GM23338 (cell line): ENCODE data around the gene ECSCR. TPM values are rescaled to one million over a fixed set of nuclear protein-coding genes. Genes with fewer than 3 reads are reported as not detected.

Experiments used
- ATAC-seq: fragments of 200-7000 bp; cut with Tn5 transposase; 3 replicates; pipeline ENCODE4 v1.9.1; 2020
- DNase-seq: peaks from one replicate; pipeline ENCODE4 v3.0.0-alpha.2; 2015; ENCODE audit warnings: low spot score
- H2AFZ ChIP-seq: fragments of 200-600 bp; sonication (generic); 2 replicates; pipeline ENCODE4 v1.8.0; 2016; ENCODE audit warnings: antibody characterized with exemption, mild to moderate bottlenecking, moderate library complexity
- H3F3A ChIP-seq: fragments of 200-600 bp; sonication (generic); replicated peaks from 2 replicates; pipeline ENCODE4 v1.8.0; 2017; ENCODE audit warnings: antibody characterized with exemption, mixed run types, low read depth
- H3K27ac ChIP-seq: fragments of 200-600 bp; sonication (generic); 2 replicates; pipeline ENCODE4 v1.6.1; 2016; ENCODE audit warnings: low read depth
- H3K27me3 ChIP-seq: fragments of 200-600 bp; sonication (generic); 2 replicates; pipeline ENCODE4 v1.8.0; 2016; ENCODE audit warnings: mild to moderate bottlenecking, mixed run types, moderate library complexity; ENCODE audit not compliant: insufficient read depth
- H3K36me3 ChIP-seq: fragments of 200-600 bp; sonication (generic); 2 replicates; pipeline ENCODE4 v1.8.0; 2016; ENCODE audit warnings: mild to moderate bottlenecking; ENCODE audit not compliant: insufficient read depth
- H3K4me1 ChIP-seq: fragments of 200-600 bp; sonication (generic); 2 replicates; pipeline ENCODE4 v1.8.0; 2016; ENCODE audit warnings: mild to moderate bottlenecking, moderate library complexity; ENCODE audit not compliant: insufficient read depth
- H3K4me2 ChIP-seq: fragments of 200-600 bp; sonication (generic); 2 replicates; pipeline ENCODE4 v1.7.1; 2017; ENCODE audit warnings: mixed run types
- H3K4me3 ChIP-seq: fragments of 200-600 bp; sonication (generic); 2 replicates; pipeline ENCODE4 v1.6.1; 2016; ENCODE audit warnings: mixed run types
- H3K79me2 ChIP-seq: fragments of 200-600 bp; sonication (generic); replicated peaks from 2 replicates; pipeline ENCODE4 v1.8.0; 2017; ENCODE audit warnings: mild to moderate bottlenecking; ENCODE audit not compliant: insufficient read depth
- H3K9me2 ChIP-seq: fragments of 200-600 bp; sonication (generic); 2 replicates; pipeline ENCODE4 v1.8.0; 2017; ENCODE audit not compliant: insufficient read depth
- H4K20me1 ChIP-seq: fragments of 200-600 bp; sonication (generic); replicated peaks from 2 replicates; pipeline ENCODE4 v1.8.0; 2017; ENCODE audit warnings: mild to moderate bottlenecking; ENCODE audit not compliant: insufficient read depth
- H3K27ac Mint-ChIP-seq: 2 replicates; pipeline ENCODE4 v1.8.0; 2020; ENCODE audit warnings: inconsistent platforms, mild to moderate bottlenecking, moderate library complexity, mixed read lengths
- H3K27me3 Mint-ChIP-seq: 3 replicates; pipeline ENCODE4 v1.8.0; 2022; ENCODE audit warnings: low read depth, mild to moderate bottlenecking, moderate library complexity, mixed read lengths, inconsistent platforms; ENCODE audit not compliant: insufficient read depth, poor library complexity
- H3K36me3 Mint-ChIP-seq: 3 replicates; pipeline ENCODE4 v1.8.0; 2021; ENCODE audit warnings: low read depth, mild to moderate bottlenecking, inconsistent platforms, moderate library complexity, mixed read lengths
- H3K4me1 Mint-ChIP-seq: 3 replicates; pipeline ENCODE4 v1.8.0; 2020; ENCODE audit warnings: mild to moderate bottlenecking, inconsistent platforms, mixed read lengths
- H3K4me3 Mint-ChIP-seq: 3 replicates; pipeline ENCODE4 v1.8.0; 2021; ENCODE audit warnings: moderate library complexity, mild to moderate bottlenecking, inconsistent platforms, mixed read lengths
- H3K9me3 Mint-ChIP-seq: 3 replicates; pipeline ENCODE4 v1.8.0; 2020; ENCODE audit warnings: moderate library complexity, mild to moderate bottlenecking, inconsistent platforms, mixed read lengths
- CREB1 ChIP-seq: fragments of 250-450 bp; sonication (Bioruptor Pico); IDR thresholded peaks from 2 replicates; pipeline ENCODE4 v1.5.0; 2020; ENCODE audit warnings: low read depth, mild to moderate bottlenecking, moderate library complexity
- EZH2phosphoT487 ChIP-seq: fragments of 200-600 bp; sonication (generic); IDR thresholded peaks from one replicate; pipeline ENCODE4 v1.8.1; 2018; ENCODE audit warnings: antibody characterized with exemption; ENCODE audit not compliant: unreplicated experiment
- JUNB ChIP-seq: IDR thresholded peaks from one replicate; pipeline ENCODE4 v1.6.1; 2016; ENCODE audit warnings: antibody characterized with exemption; ENCODE audit not compliant: unreplicated experiment
- NANOG ChIP-seq: IDR thresholded peaks from 2 replicates; pipeline ENCODE4 v1.6.1; 2016; ENCODE audit warnings: antibody characterized with exemption, borderline replicate concordance
- POLR2AphosphoS5 ChIP-seq: IDR thresholded peaks from 2 replicates; pipeline ENCODE4 v1.6.1; 2016; ENCODE audit warnings: antibody characterized with exemption, low read depth
- REST ChIP-seq: IDR thresholded peaks from one replicate; pipeline ENCODE4 v1.6.1; 2018; ENCODE audit warnings: antibody characterized with exemption; ENCODE audit not compliant: unreplicated experiment
- STAT1 ChIP-seq: IDR thresholded peaks from one replicate; pipeline ENCODE4 v1.6.1; 2016; ENCODE audit warnings: antibody characterized with exemption; ENCODE audit not compliant: unreplicated experiment
- ZNF114 ChIP-seq: fragments of 250-450 bp; sonication (Bioruptor Pico); IDR thresholded peaks from 2 replicates; pipeline ENCODE4 v1.5.0; 2020; ENCODE audit warnings: mild to moderate bottlenecking, moderate library complexity
- ZNF462 ChIP-seq: fragments of 250-450 bp; sonication (Bioruptor Pico); IDR thresholded peaks from 2 replicates; pipeline ENCODE4 v1.5.0; 2020; ENCODE audit warnings: mild to moderate bottlenecking, moderate library complexity
- polyA plus RNA-seq: library from polyadenylated mRNA; unstranded; fragments of >200 nt; fragmentation: Nextera tagmentation; extraction: Ambion mirVana; gene quantifications from 2 replicates; pipeline ENCODE4 v1.2.1, GENCODE V29; 2016
- total RNA-seq: library from RNA; depleted of rRNA; stranded (reverse); fragments of >200 nt; shearing (Covaris generic); gene quantifications from 2 replicates; pipeline ENCODE4 v1.2.3, GENCODE V29; 2014
- TF ChIP-seq, protein P1 (sequence below): IDR thresholded peaks from 2 replicates; pipeline ENCODE4 v1.6.1; 2016; ENCODE audit warnings: antibody characterized with exemption

ECSCR gene
- total and polyA plus RNA-seq, 2 experiments from 2014 or later, result 2.2 to 2.6 TPM

DNA sequence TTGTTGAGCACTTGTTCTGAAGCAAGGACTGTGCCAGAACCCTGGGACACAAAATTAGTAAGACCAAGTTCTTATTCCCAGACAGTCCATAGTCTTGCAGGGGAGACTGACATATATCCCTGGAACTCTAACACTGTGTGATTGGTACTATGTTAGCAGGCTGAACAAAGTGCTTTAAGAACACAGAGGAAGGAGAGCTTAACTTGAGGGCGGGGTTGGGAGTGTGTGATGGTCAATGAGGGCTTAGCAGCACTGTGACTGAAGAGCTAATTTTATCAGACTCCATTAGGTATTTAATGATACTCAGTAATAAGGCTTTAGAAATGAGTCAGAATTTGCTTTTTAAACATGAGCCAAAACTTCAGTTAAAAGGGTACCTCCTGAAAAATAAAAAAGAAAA lies 43.8 kb downstream of the ECSCR start:
- Mint-ChIP-seq H3K4me1 (peaks cover 15% of the 10 kb centered on the region), H3K36me3 (peaks cover 25% of the 10 kb centered on the region; the same call in 2 of the 3 replicates), H3K27me3 (peaks cover 2% of the 10 kb centered on the region), H3K27ac (no peak overlapping the region), H3K4me3 (no peak overlapping the region), H3K9me3 (no peaks in the 10 kb centered on the region)
- no peak overlapping the region for H3K27ac ChIP-seq
- no peak overlapping the region for H2AFZ ChIP-seq
- no peaks in the 10 kb centered on the region for H3K27me3 ChIP-seq
- DNase-seq, result no peak
- H3K36me3 ChIP-seq, result peaks cover 4% of the 10 kb centered on the region; the same call in 1 of the 2 replicates
- ATAC-seq, result no peak
- TF ChIP-seq ZNF462 (CRISPR knock-in tag), result no peak
- TF ChIP-seq STAT1, result no peak
- no peak for TF ChIP-seq NANOG
- TF ChIP-seq, protein P1, sequence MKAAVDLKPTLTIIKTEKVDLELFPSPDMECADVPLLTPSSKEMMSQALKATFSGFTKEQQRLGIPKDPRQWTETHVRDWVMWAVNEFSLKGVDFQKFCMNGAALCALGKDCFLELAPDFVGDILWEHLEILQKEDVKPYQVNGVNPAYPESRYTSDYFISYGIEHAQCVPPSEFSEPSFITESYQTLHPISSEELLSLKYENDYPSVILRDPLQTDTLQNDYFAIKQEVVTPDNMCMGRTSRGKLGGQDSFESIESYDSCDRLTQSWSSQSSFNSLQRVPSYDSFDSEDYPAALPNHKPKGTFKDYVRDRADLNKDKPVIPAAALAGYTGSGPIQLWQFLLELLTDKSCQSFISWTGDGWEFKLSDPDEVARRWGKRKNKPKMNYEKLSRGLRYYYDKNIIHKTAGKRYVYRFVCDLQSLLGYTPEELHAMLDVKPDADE, result no peak
- no peak for TF ChIP-seq POLR2AphosphoS5
- no peak for TF ChIP-seq JUNB
- TF ChIP-seq REST, result no peak
- no peak for TF ChIP-seq EZH2phosphoT487
- TF ChIP-seq CREB1 (CRISPR knock-in tag), result no peak
- no peak for TF ChIP-seq ZNF114 (CRISPR knock-in tag)
- H3K9me2 ChIP-seq, result no peaks in the 10 kb centered on the region
- H3K4me3 ChIP-seq, result no peak overlapping the region
- H3K4me1 ChIP-seq, result no peaks in the 10 kb centered on the region
- no peaks in the 10 kb centered on the region for H3K79me2 ChIP-seq
- no peaks in the 10 kb centered on the region for H4K20me1 ChIP-seq
- H3K4me2 ChIP-seq, result no peak overlapping the region
- H3F3A ChIP-seq, result peaks cover 3% of the 10 kb centered on the region; the same call in 1 of the 2 replicates
